DMS 273 treated with DMSO at 0.1 percent for 48 hours (cell line): ENCODE results near the gene KIF26B.
"Not testable (repeated sequence)": the region's sequence is repeated elsewhere in the genome, so short reads cannot be mapped to it uniquely, and the experiment has no call there.

Experiments
- DNase-seq: peaks from one replicate; lab custom pipeline; 2025; lab: John Stamatoyannopoulos, UW

Gene KIF26B

GRCh38 chr1:245651093-245651492 lies 496.3 kb downstream of the KIF26B start:
- DNase-seq = no peak

- no peak for DNase-seq
Observed at GRCh38 chr1:245652116-245652515, 497.3 kb downstream of the KIF26B start.

GRCh38 chr1:245652660-245653427 lies 498.1 kb downstream of the KIF26B start:
- no peak for DNase-seq

GRCh38 chr1:245654460-245655050 lies 499.8 kb downstream of the KIF26B start:
- no peak for DNase-seq

- no peak for DNase-seq
Observed at GRCh38 chr1:245656189-245656717, 501.5 kb downstream of the KIF26B start.

- no peak for DNase-seq
Observed at GRCh38 chr1:245657371-245657770, 502.6 kb downstream of the KIF26B start.

- no peak for DNase-seq
Observed at GRCh38 chr1:245663373-245663772, 508.6 kb downstream of the KIF26B start.

- DNase-seq = no peak
Observed at GRCh38 chr1:245663841-245664240, 509.1 kb downstream of the KIF26B start.

GRCh38 chr1:245666412-245666811 lies 511.6 kb downstream of the KIF26B start:
- no peak for DNase-seq

- no peak for DNase-seq
Observed at GRCh38 chr1:245671349-245671748, 516.6 kb downstream of the KIF26B start.

- DNase-seq = no peak
Observed at GRCh38 chr1:245671966-245672767, 517.4 kb downstream of the KIF26B start.

GRCh38 chr1:245672836-245673656 lies 518.3 kb downstream of the KIF26B start:
- DNase-seq = not testable (repeated sequence)

GRCh38 chr1:245673881-245674414 lies 519.2 kb downstream of the KIF26B start:
- no peak for DNase-seq

GRCh38 chr1:245677461-245678240 lies 522.9 kb downstream of the KIF26B start:
- no peak for DNase-seq

GRCh38 chr1:245678860-245679411 lies 524.2 kb downstream of the KIF26B start:
- DNase-seq = no peak

- DNase-seq = no peak
Observed at GRCh38 chr1:245679821-245680780, 525.3 kb downstream of the KIF26B start.

GRCh38 chr1:245682638-245683628 lies 528.1 kb downstream of the KIF26B start:
- DNase-seq = no peak

- DNase-seq = no peak
Observed at GRCh38 chr1:245683676-245684075, 528.9 kb downstream of the KIF26B start.
